Measurements from ENCODE around the gene FAM120A.
A peak's percentile ranks its signal among the peaks of the same experiment; 100 is the strongest.

The FAM120A gene

GRCh38 chr9:93440896-93441580, 10.4 kb upstream of the FAM120A start:
- H3K27ac ChIP-seq = no peak overlapping the region
- no peak overlapping the region for H3K4me3 ChIP-seq

- no peak overlapping the region for H3K27ac ChIP-seq
Measured at GRCh38 chr9:93446073-93446472, 5.4 kb upstream of the FAM120A start.

GRCh38 chr9:93447655-93448054, 3.8 kb upstream of the FAM120A start:
- H3K27ac ChIP-seq = no peak overlapping the region

More at GRCh38 chr9:93446073-93446472, 5.4 kb upstream of the FAM120A start:
- no peak overlapping the region for H3K4me3 ChIP-seq

GRCh38 chr9:93451849-93452709, 594 bp downstream of the FAM120A start:
- Histone ChIP-seq H3K4me3 (peak overlapping the region; percentile 74 to 93 (median 84)), H3K27ac (peak overlapping the region; percentile 67 to 100 (median 96))

More at GRCh38 chr9:93447655-93448054, 3.8 kb upstream of the FAM120A start:
- H3K4me3 ChIP-seq = no peak overlapping the region

GRCh38 chr9:93452710-93453046, 1.2 kb downstream of the FAM120A start:
- Histone ChIP-seq H3K27ac (peak overlapping the region; percentile 67 to 100 (median 96)), H3K4me3 (peak overlapping the region; percentile 74 to 93 (median 84))

- H3K4me3 ChIP-seq = peak within 1 kb of the TSS; percentile 74 to 93 (median 84)
- peak within 1 kb of the TSS; percentile 67 to 100 (median 96) for H3K27ac ChIP-seq
Measured at GRCh38 chr9:93453047-93453914, 1.8 kb downstream of the FAM120A start, which contains the start of gene FAM120AOS. FAM120AOS (minus strand) TSS chr9:93453581; CDS start chr9:93452709, 872 bp downstream.

GRCh38 chr9:93456022-93456421, 4.5 kb downstream of the FAM120A start:
- peak overlapping the region in 1 of 21 experiments; percentile 12 for H3K27ac ChIP-seq

GRCh38 chr9:93456504-93456903, 5.0 kb downstream of the FAM120A start:
- Histone ChIP-seq H3K27ac (peak overlapping the region in 1 of 21 experiments; percentile 12), H3K4me3 (no peak overlapping the region)

More at GRCh38 chr9:93456022-93456421, 4.5 kb downstream of the FAM120A start:
- no peak overlapping the region for H3K4me3 ChIP-seq

- Histone ChIP-seq H3K27ac (no peak overlapping the region), H3K4me3 (no peak overlapping the region)
Measured at GRCh38 chr9:93457006-93457405, 5.5 kb downstream of the FAM120A start.

- no peak overlapping the region for H3K4me3 ChIP-seq
- no peak overlapping the region for H3K27ac ChIP-seq
Measured at GRCh38 chr9:93458712-93459111, 7.2 kb downstream of the FAM120A start.

- H3K4me3 ChIP-seq = no peak overlapping the region
Measured at GRCh38 chr9:93459432-93459847, 8.0 kb downstream of the FAM120A start.

GRCh38 chr9:93460689-93461413, 9.4 kb downstream of the FAM120A start:
- Histone ChIP-seq H3K27ac (no peak overlapping the region), H3K4me3 (no peak overlapping the region)

More at GRCh38 chr9:93459432-93459847, 8.0 kb downstream of the FAM120A start:
- H3K27ac ChIP-seq = no peak overlapping the region

- Histone ChIP-seq H3K4me3 (no peak overlapping the region), H3K27ac (no peak overlapping the region)
Measured at GRCh38 chr9:93461414-93461743, 9.9 kb downstream of the FAM120A start.

- H3K27ac ChIP-seq = no peak overlapping the region
- H3K4me3 ChIP-seq = no peak overlapping the region
Measured at GRCh38 chr9:93461821-93462220, 10.3 kb downstream of the FAM120A start.

GRCh38 chr9:93463638-93464248, 12.3 kb downstream of the FAM120A start:
- peak overlapping the region in 2 of 21 experiments; percentile 23 to 47 for H3K27ac ChIP-seq
- H3K4me3 ChIP-seq = no peak overlapping the region

- H3K27ac ChIP-seq = peak overlapping the region in 6 of 21 experiments; percentile 19 to 53 (median 26)
- H3K4me3 ChIP-seq = no peak overlapping the region
Measured at GRCh38 chr9:93464395-93464794, 12.9 kb downstream of the FAM120A start.

GRCh38 chr9:93464876-93465275, 13.4 kb downstream of the FAM120A start:
- Histone ChIP-seq H3K4me3 (no peak overlapping the region), H3K27ac (peak overlapping the region in 6 of 21 experiments; percentile 7 to 53 (median 26))

GRCh38 chr9:93465855-93466254, 14.4 kb downstream of the FAM120A start:
- Histone ChIP-seq H3K4me3 (no peak overlapping the region), H3K27ac (no peak overlapping the region)

Data from skin epidermis (tissue), 12 donors.